Liver (tissue), 3 donors: Measurements from ENCODE around the gene TMEM223.

Source experiments
- EGR1 ChIP-seq, 2 donors: IDR thresholded peaks; 2 replicates each; pipeline ENCODE4 v1.6.1; 2016 to 2018; ENCODE audit warnings: antibody characterized with exemption in 2 of 2, low read depth in 2 of 2
- GABPA ChIP-seq, 2 donors: IDR thresholded peaks in 1 of 2; conservative IDR thresholded peaks in 1 of 2; 2 replicates each; pipeline ENCODE4 v1.6.1; 2016; ENCODE audit warnings: antibody characterized with exemption in 2 of 2, mild to moderate bottlenecking in 1 of 2, moderate library complexity in 1 of 2
- JUND ChIP-seq, 2 donors: IDR thresholded peaks; 2 replicates each; pipeline ENCODE4 v1.6.1; 2016; ENCODE audit warnings: antibody characterized with exemption in 2 of 2
- RAD21 ChIP-seq, 2 donors: IDR thresholded peaks; 2 replicates each; pipeline ENCODE4 v1.6.1; 2016; ENCODE audit warnings: antibody characterized with exemption in 2 of 2, mild to moderate bottlenecking in 2 of 2
- REST ChIP-seq: IDR thresholded peaks from 2 replicates; pipeline ENCODE4 v1.6.1; 2016; ENCODE audit warnings: antibody characterized with exemption, mild to moderate bottlenecking
- RXRA ChIP-seq, 2 donors: IDR thresholded peaks; 2 replicates each; pipeline ENCODE4 v1.6.1; 2017 to 2018; ENCODE audit warnings: antibody characterized with exemption in 2 of 2, mild to moderate bottlenecking in 1 of 2
- SP1 ChIP-seq: IDR thresholded peaks from 2 replicates; pipeline ENCODE4 v1.6.1; 2018; ENCODE audit warnings: antibody characterized with exemption, mild to moderate bottlenecking
- TAF1 ChIP-seq: conservative IDR thresholded peaks from 2 replicates; pipeline ENCODE4 v1.6.1; 2016; ENCODE audit warnings: antibody characterized with exemption, mild to moderate bottlenecking
- YY1 ChIP-seq: IDR thresholded peaks from 2 replicates; pipeline ENCODE4 v1.6.1; 2016; ENCODE audit warnings: antibody characterized with exemption, mild to moderate bottlenecking
- TF ChIP-seq, protein P1 (sequence below): fragments of 150-350 bp; IDR thresholded peaks from 2 replicates; pipeline ENCODE4 v1.5.1; 2017; ENCODE audit warnings: improper control_type of control experiment, low read depth, low read length; ENCODE audit not compliant: missing input control
- donor health status: healthy.
- donor health status: healthy.

DNA sequence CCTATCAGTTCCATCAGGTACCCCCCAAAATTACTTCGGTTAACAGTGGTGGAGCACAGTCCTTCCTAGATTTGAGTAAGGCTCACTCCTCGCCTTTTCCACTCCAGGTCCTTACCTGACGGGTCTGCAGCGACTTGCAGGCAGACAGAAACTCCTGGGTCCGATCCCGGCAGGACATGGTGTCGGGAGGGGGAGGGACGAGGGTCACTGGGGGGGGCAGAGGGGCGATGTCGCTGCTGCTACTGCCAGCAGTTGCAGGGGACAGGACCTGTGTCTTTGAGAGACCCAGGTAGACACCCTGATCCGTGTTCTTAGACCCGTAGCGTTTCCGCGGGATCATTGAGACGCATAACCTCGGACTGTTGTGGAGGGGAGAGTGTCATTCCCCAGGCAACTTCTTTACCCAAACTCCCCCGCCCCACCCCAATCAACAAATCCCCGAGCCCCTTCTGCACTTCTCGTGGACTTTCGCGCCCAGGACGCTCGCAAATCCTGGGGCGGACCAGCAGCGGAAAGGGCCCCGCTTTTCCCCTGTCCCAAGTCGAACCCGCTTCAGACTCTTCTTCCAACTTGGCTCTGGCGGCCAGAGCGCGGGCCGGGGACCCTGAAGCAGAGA, 39.2 kb upstream of the TMEM223 start:
- TF ChIP-seq, protein P1, sequence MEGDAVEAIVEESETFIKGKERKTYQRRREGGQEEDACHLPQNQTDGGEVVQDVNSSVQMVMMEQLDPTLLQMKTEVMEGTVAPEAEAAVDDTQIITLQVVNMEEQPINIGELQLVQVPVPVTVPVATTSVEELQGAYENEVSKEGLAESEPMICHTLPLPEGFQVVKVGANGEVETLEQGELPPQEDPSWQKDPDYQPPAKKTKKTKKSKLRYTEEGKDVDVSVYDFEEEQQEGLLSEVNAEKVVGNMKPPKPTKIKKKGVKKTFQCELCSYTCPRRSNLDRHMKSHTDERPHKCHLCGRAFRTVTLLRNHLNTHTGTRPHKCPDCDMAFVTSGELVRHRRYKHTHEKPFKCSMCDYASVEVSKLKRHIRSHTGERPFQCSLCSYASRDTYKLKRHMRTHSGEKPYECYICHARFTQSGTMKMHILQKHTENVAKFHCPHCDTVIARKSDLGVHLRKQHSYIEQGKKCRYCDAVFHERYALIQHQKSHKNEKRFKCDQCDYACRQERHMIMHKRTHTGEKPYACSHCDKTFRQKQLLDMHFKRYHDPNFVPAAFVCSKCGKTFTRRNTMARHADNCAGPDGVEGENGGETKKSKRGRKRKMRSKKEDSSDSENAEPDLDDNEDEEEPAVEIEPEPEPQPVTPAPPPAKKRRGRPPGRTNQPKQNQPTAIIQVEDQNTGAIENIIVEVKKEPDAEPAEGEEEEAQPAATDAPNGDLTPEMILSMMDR, result no peak
- TF ChIP-seq RAD21 (IDR thresholded peaks at IDR 0.05), result no peak
- no peak for TF ChIP-seq TAF1
- no peak for TF ChIP-seq RXRA (IDR thresholded peaks at IDR 0.05)
- TF ChIP-seq REST, result no peak
- TF ChIP-seq EGR1 (IDR thresholded peaks at IDR 0.05; ENCODE audit: low read depth in 2 of 2), result no peak
- no peak for TF ChIP-seq JUND (IDR thresholded peaks at IDR 0.05)
- no peak for TF ChIP-seq YY1
- TF ChIP-seq GABPA (IDR thresholded peaks at IDR 0.05 in 1 of 2, conservative IDR thresholded peaks at IDR 0.05 in 1 of 2), result no peak
- TF ChIP-seq SP1, result no peak
